Activated CD4-positive, alpha-beta T cell treated with anti-CD3 and anti-CD28 coated beads, Interleukin-2, Interleukin-6, amounts not matched to agents 100 ng/mL and 50 ng/mL, durations not matched to agents 16 hours and 8 hours (primary cell): ENCODE data around the gene CREB5.

Source experiments
- DNase-seq: peaks from one replicate; pipeline ENCODE4 v3.0.0-alpha.2; 2020

CREB5 gene

DNA sequence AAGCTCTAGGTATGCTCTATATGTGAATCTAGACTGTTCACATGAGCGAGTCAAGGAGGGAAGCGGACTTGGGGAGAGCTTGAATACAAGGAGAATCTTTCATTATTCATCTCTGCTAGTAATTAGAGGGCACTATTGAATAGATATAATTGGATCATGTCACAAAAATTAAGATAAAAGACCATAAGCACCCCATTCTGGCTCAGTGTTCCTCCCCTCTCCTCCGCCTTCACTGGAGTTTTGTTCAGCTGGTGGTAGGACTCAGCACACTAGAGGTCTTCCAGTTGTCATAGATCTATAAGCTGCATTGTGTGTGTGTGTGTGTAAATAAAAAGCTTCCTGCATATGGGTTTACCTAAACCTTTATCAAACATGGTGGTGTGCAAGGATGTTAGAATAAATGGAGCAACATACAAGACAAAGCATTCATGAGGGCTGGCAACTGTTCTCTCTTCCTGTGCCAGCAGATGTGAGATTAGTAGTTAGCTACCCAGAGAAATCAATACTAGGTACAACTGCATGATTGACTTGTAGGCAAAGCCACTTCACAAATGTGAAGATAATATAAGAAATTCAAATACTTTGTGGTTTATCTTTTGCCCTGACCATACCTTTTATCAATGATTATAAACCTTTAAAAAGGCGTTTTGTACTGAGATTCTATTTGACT, 142.6 kb downstream of the CREB5 start:
- DNase-seq, result no peak

DNA sequence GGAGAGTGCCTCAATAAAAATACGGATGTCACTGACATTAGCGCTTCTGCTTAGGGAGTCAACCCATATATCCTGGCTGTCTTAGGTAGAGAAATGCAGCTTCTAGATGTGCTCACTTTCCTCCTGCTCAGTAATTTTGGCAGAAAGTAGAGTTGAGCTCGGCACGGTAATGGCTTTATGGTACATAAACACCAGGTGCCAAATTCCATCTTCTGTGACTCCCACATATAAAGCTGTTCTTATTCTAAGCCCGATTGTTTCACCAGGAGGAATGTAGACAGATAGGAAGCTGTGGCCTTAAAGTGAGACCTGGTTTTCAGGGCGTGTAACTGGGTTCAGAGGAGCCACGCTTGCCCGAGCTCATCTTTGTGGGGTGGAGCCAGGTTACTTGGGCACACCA, 143.7 kb downstream of the CREB5 start:
- DNase-seq, result no peak

- no peak for DNase-seq
Observed at GRCh38 chr7:28556671-28557070, 144.4 kb downstream of the CREB5 start.

GRCh38 chr7:28558236-28558635, 145.9 kb downstream of the CREB5 start:
- no peak for DNase-seq

DNA sequence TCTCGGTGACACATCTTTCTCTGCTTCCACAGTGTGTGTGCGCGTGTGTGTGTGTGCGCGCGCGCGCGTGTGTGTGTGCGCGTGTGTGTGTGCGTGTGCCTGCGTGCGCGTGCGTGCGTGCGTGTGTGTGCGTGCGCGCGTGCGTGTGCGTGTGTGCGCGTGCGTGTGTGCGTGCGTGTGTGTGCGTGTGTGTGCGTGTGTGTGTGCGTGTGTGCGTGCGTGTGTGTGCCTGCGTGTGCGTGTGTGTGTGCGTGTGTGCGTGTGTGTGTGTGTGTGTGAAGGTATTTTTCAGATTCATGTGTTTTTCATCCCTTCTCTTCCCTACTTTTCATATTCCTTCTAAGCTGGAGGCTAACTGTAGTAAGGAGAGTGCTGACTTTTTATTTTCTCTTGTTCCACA, 148.4 kb downstream of the CREB5 start:
- no peak for DNase-seq

DNA sequence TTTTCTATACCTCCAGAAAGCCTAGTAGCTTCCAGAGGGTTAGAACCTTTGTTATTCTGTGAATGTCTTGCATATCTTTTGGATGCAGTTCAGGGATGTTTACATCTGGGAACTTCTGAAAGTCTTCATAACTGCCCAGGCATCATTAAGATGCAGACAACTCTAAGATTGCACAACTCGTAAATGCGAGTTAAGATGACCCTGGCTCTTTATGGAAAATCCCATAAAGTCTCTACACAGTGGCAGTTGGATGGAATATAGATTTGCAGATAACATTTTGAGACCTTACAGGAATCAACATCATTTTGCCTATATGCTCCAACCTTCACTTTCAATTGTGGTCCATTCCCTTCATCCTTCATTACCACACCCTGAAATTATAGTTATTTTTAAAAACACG, 151.7 kb downstream of the CREB5 start:
- DNase-seq, result no peak

DNA sequence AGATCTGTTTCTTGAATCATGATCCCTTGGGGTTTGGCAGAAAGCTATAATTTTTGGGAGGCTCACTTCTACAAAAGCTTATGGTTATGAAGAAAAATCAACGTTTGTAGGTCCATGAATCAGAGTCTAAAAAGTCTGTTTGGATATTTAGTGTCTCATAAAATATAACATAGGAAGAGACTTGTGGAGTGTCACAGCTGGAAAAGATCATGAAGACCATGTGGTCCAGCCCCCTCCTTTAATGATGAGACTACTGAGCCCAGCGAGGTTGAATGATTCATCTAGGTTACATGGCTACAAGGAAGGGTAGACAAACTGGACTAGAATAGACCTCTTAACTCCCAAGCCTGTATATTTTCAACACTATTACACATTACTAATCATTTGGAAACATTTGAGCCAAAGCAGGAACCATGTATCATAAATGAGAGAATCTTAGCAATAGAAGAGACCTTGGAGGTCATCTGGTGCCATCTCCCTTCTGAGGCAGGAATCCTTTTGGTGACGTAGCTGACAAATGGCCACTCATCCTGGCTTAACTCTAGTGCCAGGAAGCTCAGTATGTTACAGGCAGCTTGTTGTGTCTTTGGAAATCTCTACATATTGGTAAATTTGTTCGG, 152.5 kb downstream of the CREB5 start:
- no peak for DNase-seq

- no peak for DNase-seq
Observed at GRCh38 chr7:28565980-28566379, 153.7 kb downstream of the CREB5 start.

GRCh38 chr7:28570113-28570969, 158.0 kb downstream of the CREB5 start:
- no peak for DNase-seq

DNA sequence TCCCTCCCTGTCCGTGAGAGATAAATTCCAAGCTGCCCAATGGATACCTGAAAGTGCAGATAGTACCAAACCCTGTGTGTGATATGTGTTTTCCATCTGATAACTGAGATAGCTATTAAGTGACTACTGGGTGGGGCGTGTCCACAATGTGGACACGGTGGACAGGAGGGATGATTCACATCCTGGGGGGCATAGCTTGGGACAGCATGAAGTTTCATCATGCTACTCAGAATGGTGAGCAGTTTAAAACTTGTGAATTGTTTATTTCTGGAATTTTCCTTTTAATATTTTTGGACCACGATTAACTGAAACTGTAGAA, 158.6 kb downstream of the CREB5 start:
- DNase-seq, result no peak

- DNase-seq, result no peak
Observed at GRCh38 chr7:28571405-28571804, 159.1 kb downstream of the CREB5 start.

GRCh38 chr7:28572321-28573058, 160.2 kb downstream of the CREB5 start:
- DNase-seq, result no peak

- no peak for DNase-seq
Observed at GRCh38 chr7:28573059-28573553, 160.8 kb downstream of the CREB5 start.

DNA sequence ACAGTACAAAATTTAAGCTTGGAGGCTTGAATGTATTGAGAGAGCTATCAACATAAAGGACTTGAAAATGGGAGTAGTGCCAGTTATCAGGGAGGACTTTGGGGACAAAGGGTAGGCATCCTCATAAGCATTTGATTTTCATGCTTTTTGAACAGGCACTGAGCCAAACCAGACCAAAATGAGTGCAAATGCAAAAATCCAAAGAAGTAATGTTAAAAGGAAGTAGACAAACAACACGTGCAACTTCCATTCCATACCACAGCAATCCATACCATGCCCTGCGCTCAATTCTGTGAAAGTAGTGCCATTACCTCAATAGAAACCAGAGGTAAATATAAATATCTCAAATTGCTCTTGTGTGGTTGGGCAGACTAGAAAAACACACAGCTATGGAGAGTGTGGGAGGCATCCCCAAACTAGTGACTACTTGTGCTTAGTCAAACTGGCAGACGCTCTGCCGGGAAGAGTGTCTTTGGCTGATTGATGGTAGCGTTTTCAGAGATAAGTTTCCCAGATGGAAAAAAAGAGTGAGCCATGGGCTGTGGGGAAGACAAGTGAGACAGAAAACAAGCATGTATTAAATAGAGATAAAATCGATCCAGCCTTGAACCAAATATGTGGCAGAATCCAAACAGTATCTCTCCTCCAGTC, 161.5 kb downstream of the CREB5 start:
- DNase-seq, result no peak

DNA sequence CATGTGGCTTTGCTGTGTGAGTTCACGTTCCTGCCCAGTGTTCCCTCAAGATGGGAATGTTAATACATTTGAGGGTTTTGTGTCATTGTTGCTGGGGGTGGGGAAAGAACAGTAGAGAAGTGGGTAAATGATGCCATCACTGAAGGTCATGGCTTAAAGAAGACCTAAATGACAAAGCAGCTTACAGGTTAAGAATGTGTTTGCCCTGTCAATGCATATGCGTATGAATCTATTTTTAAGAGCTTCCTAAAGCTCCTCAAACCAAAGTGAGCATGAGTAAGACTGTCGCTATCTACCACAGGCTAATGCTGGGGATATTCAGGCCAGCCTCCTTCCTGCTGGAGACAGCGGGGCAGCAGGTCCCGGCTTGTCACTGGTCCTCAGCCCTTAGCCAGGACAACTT, 162.9 kb downstream of the CREB5 start:
- no peak for DNase-seq

- DNase-seq, result no peak
Observed at GRCh38 chr7:28576656-28577055, 164.3 kb downstream of the CREB5 start.

- no peak for DNase-seq
Observed at GRCh38 chr7:28579571-28579970, 167.3 kb downstream of the CREB5 start.

DNA sequence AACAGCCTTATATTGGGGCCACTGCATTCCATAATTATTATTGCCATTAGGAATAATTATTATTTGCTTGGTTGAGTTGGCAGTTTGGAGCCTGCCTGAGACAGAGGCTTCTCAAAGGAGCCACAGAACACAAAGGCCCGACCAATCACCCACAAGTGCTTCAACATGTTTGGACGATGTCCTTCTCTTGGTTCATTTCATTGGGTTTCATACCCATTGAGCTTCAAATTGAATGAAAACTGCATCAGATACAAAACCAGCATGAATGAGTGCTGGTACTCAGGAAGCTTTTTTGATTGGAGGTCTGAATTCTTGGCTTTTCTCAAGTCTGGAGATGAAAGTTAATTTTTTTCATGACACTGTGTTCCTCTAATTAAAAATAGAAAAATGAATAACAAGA, 168.3 kb downstream of the CREB5 start:
- DNase-seq, result no peak

- no peak for DNase-seq
Observed at GRCh38 chr7:28581351-28581750, 169.0 kb downstream of the CREB5 start.

GRCh38 chr7:28582226-28582625, 169.9 kb downstream of the CREB5 start:
- no peak for DNase-seq

- DNase-seq, result no peak
Observed at GRCh38 chr7:28584235-28584634, 171.9 kb downstream of the CREB5 start.

GRCh38 chr7:28586736-28587135, 174.4 kb downstream of the CREB5 start:
- no peak for DNase-seq

- DNase-seq, result no peak
Observed at GRCh38 chr7:28587211-28587610, 174.9 kb downstream of the CREB5 start.
